Non-pigmented ciliary epithelial cell (primary cell): ENCODE results near the gene SLC39A5.
"Not testable (repeated sequence)": the region's sequence is repeated elsewhere in the genome, so short reads cannot be mapped to it uniquely, and the experiment has no call there.

ENCODE experiments used
- DNase-seq: peaks from one replicate; pipeline ENCODE4 v3.0.0-alpha.2; 2010; ENCODE audit warnings: low read depth

Gene SLC39A5

GRCh38 chr12:56247923-56248322 lies 18.1 kb downstream of the SLC39A5 start:
- DNase-seq = no peak

- no peak for DNase-seq
Observed at GRCh38 chr12:56248711-56249110, 18.9 kb downstream of the SLC39A5 start.

- DNase-seq = no peak
Observed at GRCh38 chr12:56252649-56253048, 22.8 kb downstream of the SLC39A5 start.

GRCh38 chr12:56253091-56253490 lies 23.2 kb downstream of the SLC39A5 start:
- no peak for DNase-seq

- DNase-seq = no peak
Observed at GRCh38 chr12:56255671-56256070, 25.8 kb downstream of the SLC39A5 start.

GRCh38 chr12:56256326-56256960 lies 26.6 kb downstream of the SLC39A5 start:
- no peak for DNase-seq

GRCh38 chr12:56257071-56257470 lies 27.2 kb downstream of the SLC39A5 start:
- DNase-seq = no peak

- DNase-seq = no peak
Observed at GRCh38 chr12:56257491-56258067, 27.7 kb downstream of the SLC39A5 start.

- peak; percentile 11 for DNase-seq
Observed at GRCh38 chr12:56258068-56258819, 28.4 kb downstream of the SLC39A5 start, which contains the start of gene ANKRD52. ANKRD52 (minus strand) TSS chr12:56258384; CDS start chr12:56258269, 115 bp downstream.

- no peak for DNase-seq
Observed at GRCh38 chr12:56258820-56259183, 29.0 kb downstream of the SLC39A5 start.

- DNase-seq = no peak
Observed at GRCh38 chr12:56260380-56260779, 30.5 kb downstream of the SLC39A5 start.

GRCh38 chr12:56260921-56261320 lies 31.1 kb downstream of the SLC39A5 start:
- DNase-seq = no peak

GRCh38 chr12:56261503-56262232 lies 31.8 kb downstream of the SLC39A5 start:
- DNase-seq = peak; percentile 48

GRCh38 chr12:56262955-56263354 lies 33.1 kb downstream of the SLC39A5 start:
- DNase-seq = not testable (repeated sequence)

- not testable (repeated sequence) for DNase-seq
Observed at GRCh38 chr12:56266068-56266692, 36.3 kb downstream of the SLC39A5 start.

- DNase-seq = peak; percentile 32
Observed at GRCh38 chr12:56266693-56267442, 37.0 kb downstream of the SLC39A5 start, which contains the start of gene COQ10A. COQ10A (plus strand) TSS chr12:56266942; CDS start chr12:56267119, 177 bp downstream.

GRCh38 chr12:56267443-56268071 lies 37.7 kb downstream of the SLC39A5 start:
- DNase-seq = no peak

- no peak for DNase-seq
Observed at GRCh38 chr12:56271031-56271430, 41.2 kb downstream of the SLC39A5 start.

GRCh38 chr12:56272468-56272867 lies 42.6 kb downstream of the SLC39A5 start:
- not testable (repeated sequence) for DNase-seq

GRCh38 chr12:56274299-56274698 lies 44.4 kb downstream of the SLC39A5 start:
- no peak for DNase-seq

- no peak for DNase-seq
Observed at GRCh38 chr12:56278905-56279304, 49.1 kb downstream of the SLC39A5 start.
